PC-3 (cell line): ENCODE results near the gene FBXL7.

Experiments used
- EZH2 ChIP-seq: fragments of 300-600 bp; sonication (generic); IDR thresholded peaks from one replicate; pipeline ENCODE4 v1.6.1; 2017; ENCODE audit warnings: antibody characterized with exemption, mild to moderate bottlenecking, low read length; ENCODE audit not compliant: unreplicated experiment
- EZH2phosphoT487 ChIP-seq: fragments of 300-600 bp; sonication (generic); IDR thresholded peaks from 2 replicates; pipeline ENCODE4 v1.6.1; 2018; ENCODE audit warnings: mild to moderate bottlenecking, antibody characterized with exemption, low read length, borderline replicate concordance
- TF ChIP-seq, protein P1 (sequence below): fragments of 300-600 bp; sonication (generic); conservative IDR thresholded peaks from 2 replicates; pipeline ENCODE4 v1.5.1; 2017; ENCODE audit warnings: antibody characterized with exemption, low read depth, mild to moderate bottlenecking, low read length

DNA sequence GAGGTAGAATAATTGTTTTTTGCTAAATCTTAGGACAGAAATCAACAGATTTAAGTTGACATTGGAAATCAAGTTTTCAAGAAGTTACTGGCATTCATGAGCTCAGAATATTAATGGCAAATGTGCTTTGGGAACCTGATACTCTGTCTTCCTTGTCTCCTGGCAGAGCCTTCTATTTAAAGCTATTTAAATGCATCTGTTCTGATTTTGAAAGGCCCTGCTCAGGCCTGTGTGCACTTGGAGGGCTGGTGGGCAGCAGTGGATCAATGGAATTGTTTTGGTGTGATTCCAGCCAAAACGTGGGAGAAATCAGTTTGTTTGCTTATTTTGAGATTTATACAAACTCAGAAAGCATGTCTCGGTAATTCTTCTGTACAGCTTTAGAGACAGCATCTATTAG is 38.5 kb downstream of the FBXL7 start:
- TF ChIP-seq, protein P1, sequence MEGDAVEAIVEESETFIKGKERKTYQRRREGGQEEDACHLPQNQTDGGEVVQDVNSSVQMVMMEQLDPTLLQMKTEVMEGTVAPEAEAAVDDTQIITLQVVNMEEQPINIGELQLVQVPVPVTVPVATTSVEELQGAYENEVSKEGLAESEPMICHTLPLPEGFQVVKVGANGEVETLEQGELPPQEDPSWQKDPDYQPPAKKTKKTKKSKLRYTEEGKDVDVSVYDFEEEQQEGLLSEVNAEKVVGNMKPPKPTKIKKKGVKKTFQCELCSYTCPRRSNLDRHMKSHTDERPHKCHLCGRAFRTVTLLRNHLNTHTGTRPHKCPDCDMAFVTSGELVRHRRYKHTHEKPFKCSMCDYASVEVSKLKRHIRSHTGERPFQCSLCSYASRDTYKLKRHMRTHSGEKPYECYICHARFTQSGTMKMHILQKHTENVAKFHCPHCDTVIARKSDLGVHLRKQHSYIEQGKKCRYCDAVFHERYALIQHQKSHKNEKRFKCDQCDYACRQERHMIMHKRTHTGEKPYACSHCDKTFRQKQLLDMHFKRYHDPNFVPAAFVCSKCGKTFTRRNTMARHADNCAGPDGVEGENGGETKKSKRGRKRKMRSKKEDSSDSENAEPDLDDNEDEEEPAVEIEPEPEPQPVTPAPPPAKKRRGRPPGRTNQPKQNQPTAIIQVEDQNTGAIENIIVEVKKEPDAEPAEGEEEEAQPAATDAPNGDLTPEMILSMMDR, result no peak
- no peak for TF ChIP-seq EZH2
- no peak for TF ChIP-seq EZH2phosphoT487
